ENCODE results near the gene KIF14. TPM values are rescaled to one million over a fixed set of nuclear protein-coding genes. Genes with fewer than 3 reads are reported as not detected.

The KIF14 gene
- total and polyA plus RNA-seq, 2 of the 13 experiments (the other 11 are each of a cell fraction or from before 2014, with no cell fraction given) = 3.3 to 11.2 TPM

DNA sequence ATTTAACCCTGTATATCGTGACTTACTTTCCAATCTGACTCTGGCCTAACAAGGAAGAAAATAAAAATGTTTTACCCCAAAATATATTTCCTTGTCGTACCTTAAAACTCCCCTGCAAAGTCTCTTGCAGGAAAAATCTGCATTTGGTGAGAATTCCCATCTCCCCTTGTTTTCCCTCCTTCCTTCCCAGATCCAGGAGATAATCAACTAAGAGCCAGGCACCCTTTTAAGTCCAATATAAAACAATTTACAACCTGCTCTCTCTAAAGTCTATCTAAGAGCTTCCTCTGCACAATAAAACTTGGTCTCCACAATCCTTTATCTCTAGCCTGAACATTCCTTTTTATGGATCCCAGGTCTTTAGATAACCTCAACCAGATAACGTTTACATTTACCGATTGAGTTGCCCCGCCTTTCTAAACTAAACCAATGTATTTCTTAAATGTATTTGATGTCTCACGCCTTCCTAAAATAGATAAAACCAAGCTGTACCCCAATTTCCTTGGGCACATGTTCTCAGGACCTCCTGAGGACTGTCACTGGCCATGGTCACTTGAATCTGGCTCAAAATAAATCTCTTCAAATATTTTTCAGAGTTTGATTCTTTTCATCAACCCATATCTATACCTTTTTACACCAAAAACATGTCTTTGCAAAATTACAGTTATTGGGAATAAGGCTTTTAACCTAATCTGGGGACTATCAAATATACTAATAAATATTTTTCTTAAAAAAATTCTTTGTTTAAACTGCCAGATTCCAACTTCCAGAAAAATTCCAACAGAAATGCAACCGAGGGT lies 48.2 kb upstream of the KIF14 start:
- intact Hi-C loops (cut with micrococcal nuclease; ENCODE audit: unreplicated experiment) = loop anchor here (2.0 kb wide), 3 partner anchors 48 to 134 kb away; partner anchors contain the start of genes CAMSAP2 and KIF14
- POLR2A ChIA-PET = interaction anchor here (0.9 to 2.3 kb wide), 16 partner anchors 9 to 239 kb away, joined by 3 to 30 read pairs (median 6); partner anchors contain the start of genes CAMSAP2 and KIF14
- no peak for DNase-seq (ENCODE audit: low spot score)
- CTCF ChIA-PET (ENCODE audit: low intra/inter-chr PET ratio, low total read pairs) = no interaction called here
- peak overlapping the region; percentile 82 for H3K4me2 ChIP-seq (ENCODE audit: low read depth, low read length)
- H3K9ac ChIP-seq (ENCODE audit: insufficient read depth, low read depth, low read length) = peak overlapping the region; percentile 97
- H3K79me2 ChIP-seq (ENCODE audit: insufficient read depth, low read length) = peaks cover 9% of the 10 kb centered on the region
- H3K27ac ChIP-seq (ENCODE audit: extremely low read length, insufficient read depth, low read length) = peak overlapping the region; percentile 98
- ATAC-seq = no peak
- in situ Hi-C loops (cut with HindIII; ENCODE audit: extremely low pct_ligation_motif_present, low pct_unique_long_range_greater_than_20kb) = no loop called here
- H3K27me3 ChIP-seq (ENCODE audit: control insufficient read depth in 1 of 2, insufficient read depth in 2 of 2, low read length in 2 of 2) = no peaks in the 10 kb centered on the region
- no peak overlapping the region for H2AFZ ChIP-seq (ENCODE audit: low read length)
- BruUV-seq (replicated peaks) = TSS peak; percentile 79
- no peaks in the 10 kb centered on the region for H3K9me3 ChIP-seq (ENCODE audit: low read length)
- WGBS (ENCODE audit: low lambda C conversion rate) = 30% methylated on average over 7 of the region's 7 CpGs
- no peaks in the 10 kb centered on the region for H4K20me1 ChIP-seq (ENCODE audit: insufficient read depth, low read length)
- H3K4me3 ChIP-seq (replicated peaks in 1 of 3; ENCODE audit: insufficient read depth in 1 of 3, low read depth in 2 of 3, low read length in 3 of 3) = peak overlapping the region; percentile 86 to 94 (median 87)
- no peak for FAIRE-seq
- peaks cover 5 to 12% of the 10 kb centered on the region in 2 experiments for H3K36me3 ChIP-seq (replicated peaks in 1 of 2; ENCODE audit: control insufficient read depth in 1 of 2, insufficient read depth in 2 of 2, low read length in 2 of 2)
- TF ChIP-seq ZSCAN29 (CRISPR knock-in tag; conservative IDR thresholded peaks at IDR 0.05) (no peak), PRPF4 (IDR thresholded peaks at IDR 0.05; ENCODE audit: low read depth, low read length, poor library complexity, severe bottlenecking) (no peak), CREB1 (IDR thresholded peaks at IDR 0.05) (no peak), CREB1 (CRISPR knock-in tag; IDR thresholded peaks at IDR 0.05) (peak; percentile 62)
- TF ChIP-seq, protein P1, sequence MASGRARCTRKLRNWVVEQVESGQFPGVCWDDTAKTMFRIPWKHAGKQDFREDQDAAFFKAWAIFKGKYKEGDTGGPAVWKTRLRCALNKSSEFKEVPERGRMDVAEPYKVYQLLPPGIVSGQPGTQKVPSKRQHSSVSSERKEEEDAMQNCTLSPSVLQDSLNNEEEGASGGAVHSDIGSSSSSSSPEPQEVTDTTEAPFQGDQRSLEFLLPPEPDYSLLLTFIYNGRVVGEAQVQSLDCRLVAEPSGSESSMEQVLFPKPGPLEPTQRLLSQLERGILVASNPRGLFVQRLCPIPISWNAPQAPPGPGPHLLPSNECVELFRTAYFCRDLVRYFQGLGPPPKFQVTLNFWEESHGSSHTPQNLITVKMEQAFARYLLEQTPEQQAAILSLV (CRISPR knock-in tag; IDR thresholded peaks at IDR 0.05; ENCODE audit: borderline replicate concordance) = no peak
- H3K4me1 ChIP-seq (ENCODE audit: insufficient read depth, low read length) = peaks cover 18% of the 10 kb centered on the region

DNA sequence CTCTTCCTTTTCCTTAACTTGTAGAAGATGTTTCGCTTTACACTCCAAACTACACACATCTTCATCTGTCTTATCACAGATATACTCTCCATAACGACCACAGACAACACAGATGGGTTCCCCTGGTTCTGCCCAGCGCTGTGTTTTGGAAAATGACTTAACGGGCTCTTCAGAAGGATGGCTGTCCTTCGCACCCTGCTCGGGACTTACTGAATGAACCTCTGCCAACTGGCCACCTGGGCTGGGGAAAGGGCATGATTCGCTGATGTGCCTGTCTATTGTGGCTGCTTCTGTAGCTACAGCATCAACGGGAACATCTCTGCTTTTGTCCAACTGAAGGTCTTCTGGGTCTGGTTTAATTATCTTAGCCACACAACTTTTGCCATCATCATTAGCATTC lies 45.8 kb upstream of the KIF14 start:
- WGBS (ENCODE audit: low lambda C conversion rate) = 91% methylated on average over 7 of the region's 8 CpGs
- H3K27me3 ChIP-seq (ENCODE audit: control insufficient read depth in 1 of 2, insufficient read depth in 2 of 2, low read length in 2 of 2) = no peaks in the 10 kb centered on the region
- no peaks in the 10 kb centered on the region for H3K9me3 ChIP-seq (ENCODE audit: low read length)
- ChIA-PET CTCF (ENCODE audit: low intra/inter-chr PET ratio, low total read pairs) (no interaction called here), POLR2A (no interaction called here)
- DNase-seq (ENCODE audit: low spot score) = no peak
- H3K9ac ChIP-seq (ENCODE audit: insufficient read depth, low read depth, low read length) = no peak overlapping the region
- H3K4me1 ChIP-seq (ENCODE audit: insufficient read depth, low read length) = peaks cover 17% of the 10 kb centered on the region
- FAIRE-seq = no peak
- H3K36me3 ChIP-seq (replicated peaks in 1 of 2; ENCODE audit: control insufficient read depth in 1 of 2, insufficient read depth in 2 of 2, low read length in 2 of 2) = peaks cover 7 to 20% of the 10 kb centered on the region in 2 experiments
- in situ Hi-C loops (cut with HindIII; ENCODE audit: extremely low pct_ligation_motif_present, low pct_unique_long_range_greater_than_20kb) = no loop called here
- H2AFZ ChIP-seq (ENCODE audit: low read length) = no peak overlapping the region
- H3K4me3 ChIP-seq (replicated peaks in 1 of 3; ENCODE audit: insufficient read depth in 1 of 3, low read depth in 2 of 3, low read length in 3 of 3) = no peak overlapping the region
- ATAC-seq = no peak
- no TSS peak for BruUV-seq (replicated peaks)
- no peak overlapping the region for H3K27ac ChIP-seq (ENCODE audit: extremely low read length, insufficient read depth, low read length)
- no peak overlapping the region for H3K4me2 ChIP-seq (ENCODE audit: low read depth, low read length)
- peaks cover 9% of the 10 kb centered on the region for H3K79me2 ChIP-seq (ENCODE audit: insufficient read depth, low read length)
- intact Hi-C loops (cut with micrococcal nuclease; ENCODE audit: unreplicated experiment) = no loop called here
- no peaks in the 10 kb centered on the region for H4K20me1 ChIP-seq (ENCODE audit: insufficient read depth, low read length)
- TF ChIP-seq ZNF660 (CRISPR knock-in tag; IDR thresholded peaks at IDR 0.05; ENCODE audit: borderline replicate concordance, low read depth) (no peak), FOSL1 (CRISPR knock-in tag; IDR thresholded peaks at IDR 0.05; ENCODE audit: borderline replicate concordance) (no peak), ZNF766 (CRISPR knock-in tag; IDR thresholded peaks at IDR 0.05; ENCODE audit: borderline replicate concordance) (no peak), ZNF788 (CRISPR knock-in tag; IDR thresholded peaks at IDR 0.05; ENCODE audit: borderline replicate concordance) (no peak), KDM1A (CRISPR knock-in tag; IDR thresholded peaks at IDR 0.05) (no peak)
- TF ChIP-seq, protein P2, sequence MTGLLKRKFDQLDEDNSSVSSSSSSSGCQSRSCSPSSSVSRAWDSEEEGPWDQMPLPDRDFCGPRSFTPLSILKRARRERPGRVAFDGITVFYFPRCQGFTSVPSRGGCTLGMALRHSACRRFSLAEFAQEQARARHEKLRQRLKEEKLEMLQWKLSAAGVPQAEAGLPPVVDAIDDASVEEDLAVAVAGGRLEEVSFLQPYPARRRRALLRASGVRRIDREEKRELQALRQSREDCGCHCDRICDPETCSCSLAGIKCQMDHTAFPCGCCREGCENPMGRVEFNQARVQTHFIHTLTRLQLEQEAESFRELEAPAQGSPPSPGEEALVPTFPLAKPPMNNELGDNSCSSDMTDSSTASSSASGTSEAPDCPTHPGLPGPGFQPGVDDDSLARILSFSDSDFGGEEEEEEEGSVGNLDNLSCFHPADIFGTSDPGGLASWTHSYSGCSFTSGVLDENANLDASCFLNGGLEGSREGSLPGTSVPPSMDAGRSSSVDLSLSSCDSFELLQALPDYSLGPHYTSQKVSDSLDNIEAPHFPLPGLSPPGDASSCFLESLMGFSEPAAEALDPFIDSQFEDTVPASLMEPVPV (CRISPR knock-in tag; IDR thresholded peaks at IDR 0.05) = no peak
- TF ChIP-seq, protein P3, sequence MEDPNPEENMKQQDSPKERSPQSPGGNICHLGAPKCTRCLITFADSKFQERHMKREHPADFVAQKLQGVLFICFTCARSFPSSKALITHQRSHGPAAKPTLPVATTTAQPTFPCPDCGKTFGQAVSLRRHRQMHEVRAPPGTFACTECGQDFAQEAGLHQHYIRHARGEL (CRISPR knock-in tag; IDR thresholded peaks at IDR 0.05) = no peak
